ENCODE results near the gene MYO1B. TPM values are rescaled to one million over a fixed set of nuclear protein-coding genes. Genes with fewer than 3 reads are reported as not detected.

Gene MYO1B
- total and polyA plus RNA-seq, 2 of the 8 experiments (the other 6 are each of a cell fraction or from before 2014, with no cell fraction given): 15.5 to 61.2 TPM

GRCh38 chr2:191459158-191459557 is 214.0 kb downstream of the MYO1B start:
- Histone ChIP-seq H3K14ac (ENCODE audit: insufficient read length) (no peak overlapping the region), H3K36me3 (ENCODE audit: control insufficient read depth in 2 of 4, insufficient read depth in 4 of 4, low read length in 3 of 4) (no peaks in the 10 kb centered on the region), H4K8ac (ENCODE audit: extremely low read depth, insufficient read depth, low read length) (no peak overlapping the region), H3K4ac (replicated peaks; ENCODE audit: insufficient read length, low read depth, low read length) (no peak overlapping the region), H2BK12ac (ENCODE audit: low read depth, low read length) (no peak overlapping the region), H3K9ac (replicated peaks in 1 of 4; ENCODE audit: extremely low read depth in 1 of 4, low read depth in 3 of 4, low read length in 3 of 4) (no peak overlapping the region), H2AK5ac (ENCODE audit: low read depth, low read length) (no peak overlapping the region), H3K18ac (ENCODE audit: extremely low read depth, low read length) (no peak overlapping the region), H4K5ac (ENCODE audit: insufficient read length, low read depth, low read length) (no peak overlapping the region), H2BK120ac (replicated peaks; ENCODE audit: low read depth, low read length) (no peak overlapping the region), H2BK5ac (ENCODE audit: low read depth, low read length) (no peak overlapping the region), H3K9me3 (ENCODE audit: insufficient read depth in 2 of 2, low read depth in 1 of 2, low read length in 1 of 2) (peaks cover 7 to 8% of the 10 kb centered on the region in 2 experiments), H3K27ac (ENCODE audit: low read depth, low read length) (no peak overlapping the region), H3K4me1 (replicated peaks in 1 of 4; ENCODE audit: control insufficient read depth in 3 of 4, insufficient read depth in 4 of 4, low read length in 3 of 4) (no peaks in the 10 kb centered on the region), H3K79me1 (ENCODE audit: low read depth, low read length) (no peaks in the 10 kb centered on the region), H2BK20ac (ENCODE audit: low read length) (no peak overlapping the region), H2AFZ (ENCODE audit: low read length) (no peak overlapping the region), H3K79me2 (ENCODE audit: control insufficient read depth in 1 of 2, insufficient read depth in 2 of 2, low read length in 2 of 2) (no peaks in the 10 kb centered on the region), H3K27me3 (replicated peaks in 1 of 4; ENCODE audit: control insufficient read depth in 3 of 4, extremely low read depth in 1 of 4, insufficient read depth in 3 of 4, low read length in 3 of 4) (no peaks in the 10 kb centered on the region), H3K4me2 (ENCODE audit: insufficient read depth in 1 of 2, low read depth in 2 of 2, low read length in 2 of 2) (no peak overlapping the region), H3K4me3 (ENCODE audit: extremely low read depth in 1 of 4, insufficient read depth in 2 of 4, low read depth in 3 of 4, low read length in 4 of 4) (no peak overlapping the region), H3K56ac (replicated peaks; ENCODE audit: insufficient read length, low read depth, low read length) (no peak overlapping the region), H3K23ac (ENCODE audit: insufficient read length) (no peak overlapping the region), H4K91ac (replicated peaks; ENCODE audit: insufficient read length, low read length) (no peak overlapping the region), H2BK15ac (ENCODE audit: low read length) (no peak overlapping the region), H4K20me1 (replicated peaks in 1 of 2; ENCODE audit: control insufficient read depth in 1 of 2, insufficient read depth in 2 of 2, low read length in 2 of 2) (no peaks in the 10 kb centered on the region), H3K23me2 (ENCODE audit: low read depth, low read length) (no peaks in the 10 kb centered on the region)
- DNase-seq (ENCODE audit: low read depth in 1 of 2, low spot score in 2 of 2) (no peak), FAIRE-seq (no peak)
- ChIA-PET POLR2A (ENCODE audit: partially characterized antibody) (no interaction called here), CTCF (ENCODE audit: partially characterized antibody) (no interaction called here)
- TF ChIP-seq RBBP5 (IDR thresholded peaks at IDR 0.05; ENCODE audit: borderline replicate concordance, low read depth, low read length) (no peak), CTBP2 (IDR thresholded peaks at IDR 0.05; ENCODE audit: borderline replicate concordance, insufficient read depth, insufficient read length, low read length) (no peak), CHD1 (IDR thresholded peaks at IDR 0.05; ENCODE audit: low read depth, low read length) (no peak), POLR2AphosphoS5 (IDR thresholded peaks at IDR 0.05; ENCODE audit: low read depth, low read length) (no peak), CEBPB (IDR thresholded peaks at IDR 0.05; ENCODE audit: low read depth, low read length) (no peak), E2F6 (IDR thresholded peaks at IDR 0.05) (no peak), HDAC6 (IDR thresholded peaks at IDR 0.05; ENCODE audit: low read depth, low read length) (no peak), HDAC2 (IDR thresholded peaks at IDR 0.05; ENCODE audit: borderline replicate concordance in 1 of 2, low read depth in 2 of 2, low read length in 2 of 2) (no peak), EP300 (IDR thresholded peaks at IDR 0.05; ENCODE audit: borderline replicate concordance in 1 of 2, low read depth in 2 of 2, low read length in 2 of 2) (no peak), USF2 (IDR thresholded peaks at IDR 0.05; ENCODE audit: low read length) (no peak), CHD2 (IDR thresholded peaks at IDR 0.05; ENCODE audit: low read length) (no peak), BCL11A (IDR thresholded peaks at IDR 0.05; ENCODE audit: low read depth in 2 of 2, low read length in 2 of 2) (no peak)

Measured in H1 (cell line).